ENCODE results near the gene RMND5A. TPM values are rescaled to one million over a fixed set of nuclear protein-coding genes. Genes with fewer than 3 reads are reported as not detected.

The RMND5A gene
- total and polyA plus RNA-seq, 2 donors from 2014 or later, result 13.9 to 33.6 TPM

DNA sequence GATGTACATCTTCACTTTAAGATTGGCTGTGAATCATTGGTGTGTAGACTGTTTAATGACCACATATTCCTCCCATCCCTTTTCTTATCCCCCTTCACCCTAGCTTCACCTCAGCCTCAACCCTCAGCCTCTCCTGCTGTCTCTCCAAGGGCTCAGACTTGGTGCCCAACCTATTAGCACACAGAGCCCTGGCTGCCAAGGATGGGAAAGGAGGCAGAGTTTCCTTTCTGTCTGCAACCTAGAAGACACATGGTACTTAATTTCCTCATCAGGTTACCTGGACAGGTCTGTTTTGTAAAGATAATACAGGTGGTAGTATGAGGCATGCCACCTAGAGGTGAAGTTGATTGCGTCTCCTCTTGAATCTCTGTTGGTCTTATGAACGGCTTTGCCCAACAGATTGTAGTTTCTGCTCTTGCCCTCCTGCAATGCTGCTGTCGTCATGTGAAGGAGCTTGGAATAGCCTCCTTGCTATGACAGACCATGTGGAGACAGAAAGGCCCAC is 44.5 kb upstream of the RMND5A start:
- Histone ChIP-seq H3K27ac (ENCODE audit: low read depth in 2 of 2, low read length in 2 of 2) (no peak overlapping the region), H3K4me1 (ENCODE audit: control insufficient read depth in 2 of 3, insufficient read depth in 2 of 3, low read depth in 1 of 3, low read length in 3 of 3) (peaks cover 0 to 4% (median 2%) of the 10 kb centered on the region in 3 donors), H3K27me3 (ENCODE audit: control insufficient read depth, insufficient read depth, low read length) (no peaks in the 10 kb centered on the region), H3K9me3 (ENCODE audit: control insufficient read depth in 2 of 3, insufficient read depth in 1 of 3, low read length in 3 of 3) (no peaks in the 10 kb centered on the region), H3K36me3 (ENCODE audit: control insufficient read depth in 2 of 3, insufficient read depth in 3 of 3, low read length in 3 of 3) (no peaks in the 10 kb centered on the region), H3K4me3 (ENCODE audit: low read length in 3 of 3) (no peak overlapping the region), H3K9ac (ENCODE audit: low read length in 3 of 3) (no peak overlapping the region)
- intact Hi-C loops (cut with DNase I), result no loop called here
- no peak for FAIRE-seq
- TF ChIP-seq, protein P1, sequence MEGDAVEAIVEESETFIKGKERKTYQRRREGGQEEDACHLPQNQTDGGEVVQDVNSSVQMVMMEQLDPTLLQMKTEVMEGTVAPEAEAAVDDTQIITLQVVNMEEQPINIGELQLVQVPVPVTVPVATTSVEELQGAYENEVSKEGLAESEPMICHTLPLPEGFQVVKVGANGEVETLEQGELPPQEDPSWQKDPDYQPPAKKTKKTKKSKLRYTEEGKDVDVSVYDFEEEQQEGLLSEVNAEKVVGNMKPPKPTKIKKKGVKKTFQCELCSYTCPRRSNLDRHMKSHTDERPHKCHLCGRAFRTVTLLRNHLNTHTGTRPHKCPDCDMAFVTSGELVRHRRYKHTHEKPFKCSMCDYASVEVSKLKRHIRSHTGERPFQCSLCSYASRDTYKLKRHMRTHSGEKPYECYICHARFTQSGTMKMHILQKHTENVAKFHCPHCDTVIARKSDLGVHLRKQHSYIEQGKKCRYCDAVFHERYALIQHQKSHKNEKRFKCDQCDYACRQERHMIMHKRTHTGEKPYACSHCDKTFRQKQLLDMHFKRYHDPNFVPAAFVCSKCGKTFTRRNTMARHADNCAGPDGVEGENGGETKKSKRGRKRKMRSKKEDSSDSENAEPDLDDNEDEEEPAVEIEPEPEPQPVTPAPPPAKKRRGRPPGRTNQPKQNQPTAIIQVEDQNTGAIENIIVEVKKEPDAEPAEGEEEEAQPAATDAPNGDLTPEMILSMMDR (IDR thresholded peaks at IDR 0.05; ENCODE audit: borderline replicate concordance, extremely low read depth, insufficient read depth), result peak; percentile 9
- DNase-seq, result no peak

DNA sequence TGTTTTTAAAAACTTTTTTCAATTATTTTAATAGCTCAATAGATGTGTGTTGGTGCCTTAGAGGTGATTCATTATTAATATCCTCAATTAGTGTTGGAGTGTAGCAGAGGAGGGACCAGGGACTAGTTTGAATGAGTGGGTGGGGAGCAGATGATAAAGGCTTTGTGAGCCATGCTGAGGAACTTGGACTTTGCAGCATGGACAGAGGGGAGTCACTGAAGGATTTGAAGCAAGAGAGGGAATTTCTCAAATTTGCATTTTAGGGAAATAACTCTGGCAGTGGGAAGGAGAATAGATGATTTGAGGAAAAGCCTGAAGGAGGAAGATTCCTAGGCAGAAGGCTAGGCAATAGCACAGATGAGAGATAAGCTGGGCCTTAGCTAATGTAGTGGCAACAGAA is 42.3 kb upstream of the RMND5A start:
- no peaks in the 10 kb centered on the region for H3K27me3 ChIP-seq (ENCODE audit: control insufficient read depth, insufficient read depth, low read length)
- H3K9ac ChIP-seq (ENCODE audit: low read length in 3 of 3), result no peak overlapping the region
- intact Hi-C loops (cut with DNase I), result no loop called here
- TF ChIP-seq, protein P1 (IDR thresholded peaks at IDR 0.05; ENCODE audit: borderline replicate concordance, extremely low read depth, insufficient read depth), result no peak
- H3K4me3 ChIP-seq (ENCODE audit: low read length in 3 of 3), result no peak overlapping the region
- H3K4me1 ChIP-seq (ENCODE audit: control insufficient read depth in 2 of 3, insufficient read depth in 2 of 3, low read depth in 1 of 3, low read length in 3 of 3), result peaks cover 0 to 1% (median 0%) of the 10 kb centered on the region in 3 donors
- no peaks in the 10 kb centered on the region for H3K36me3 ChIP-seq (ENCODE audit: control insufficient read depth in 2 of 3, insufficient read depth in 3 of 3, low read length in 3 of 3)
- no peak overlapping the region for H3K27ac ChIP-seq (ENCODE audit: low read depth in 2 of 2, low read length in 2 of 2)
- no peak for DNase-seq
- H3K9me3 ChIP-seq (ENCODE audit: control insufficient read depth in 2 of 3, insufficient read depth in 1 of 3, low read length in 3 of 3), result no peaks in the 10 kb centered on the region
- no peak for FAIRE-seq

DNA sequence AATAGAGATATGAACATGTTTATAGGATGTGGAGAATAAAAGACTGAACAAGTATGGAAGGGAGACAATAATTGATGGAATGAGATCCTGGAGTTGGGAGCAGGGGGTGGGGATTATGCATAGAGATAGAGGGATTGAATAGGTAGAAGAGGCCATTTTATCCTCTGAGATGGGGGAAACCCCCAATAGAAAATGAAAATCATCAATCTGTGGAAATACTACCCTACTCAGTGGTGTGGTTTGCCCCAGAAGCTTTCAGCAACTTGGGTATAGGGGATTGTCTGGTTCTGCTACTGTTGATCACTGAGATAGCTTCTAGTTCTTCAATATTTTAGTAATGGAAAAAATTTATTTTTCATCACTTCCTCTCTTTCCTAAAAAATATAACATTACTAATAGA is 41.1 kb upstream of the RMND5A start:
- no peak overlapping the region for H3K9ac ChIP-seq (ENCODE audit: low read length in 3 of 3)
- TF ChIP-seq, protein P1 (IDR thresholded peaks at IDR 0.05; ENCODE audit: borderline replicate concordance, extremely low read depth, insufficient read depth), result no peak
- FAIRE-seq, result no peak
- no peak overlapping the region for H3K4me3 ChIP-seq (ENCODE audit: low read length in 3 of 3)
- H3K36me3 ChIP-seq (ENCODE audit: control insufficient read depth in 2 of 3, insufficient read depth in 3 of 3, low read length in 3 of 3), result no peaks in the 10 kb centered on the region
- no peaks in the 10 kb centered on the region for H3K4me1 ChIP-seq (ENCODE audit: control insufficient read depth in 2 of 3, insufficient read depth in 2 of 3, low read depth in 1 of 3, low read length in 3 of 3)
- H3K27ac ChIP-seq (ENCODE audit: low read depth in 2 of 2, low read length in 2 of 2), result no peak overlapping the region
- intact Hi-C loops (cut with DNase I), result no loop called here
- H3K9me3 ChIP-seq (ENCODE audit: control insufficient read depth in 2 of 3, insufficient read depth in 1 of 3, low read length in 3 of 3), result no peaks in the 10 kb centered on the region
- no peaks in the 10 kb centered on the region for H3K27me3 ChIP-seq (ENCODE audit: control insufficient read depth, insufficient read depth, low read length)
- DNase-seq, result no peak

DNA sequence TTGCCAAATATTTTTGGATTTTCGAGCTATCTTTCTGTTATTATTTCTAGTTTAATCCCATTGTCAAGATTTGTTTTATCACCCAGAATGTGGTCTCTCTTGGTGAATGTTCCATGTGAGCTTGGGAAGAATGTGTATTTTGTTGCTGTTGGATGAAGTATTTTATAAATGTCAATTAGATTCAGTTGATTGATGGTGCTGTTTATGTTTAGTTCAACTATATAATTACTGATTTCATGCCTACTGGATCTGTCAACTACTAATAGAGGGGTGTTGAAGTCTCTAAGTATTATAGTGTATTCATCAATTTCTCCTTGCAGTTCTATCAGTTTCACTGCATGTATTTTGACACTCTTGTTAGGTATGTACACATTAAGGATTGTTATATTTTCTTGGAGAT is 34.7 kb upstream of the RMND5A start:
- H3K27ac ChIP-seq (ENCODE audit: low read depth in 2 of 2, low read length in 2 of 2), result no peak overlapping the region
- no peak for DNase-seq
- no peaks in the 10 kb centered on the region for H3K27me3 ChIP-seq (ENCODE audit: control insufficient read depth, insufficient read depth, low read length)
- intact Hi-C loops (cut with DNase I), result no loop called here
- H3K9me3 ChIP-seq (ENCODE audit: control insufficient read depth in 2 of 3, insufficient read depth in 1 of 3, low read length in 3 of 3), result no peaks in the 10 kb centered on the region
- H3K4me1 ChIP-seq (ENCODE audit: control insufficient read depth in 2 of 3, insufficient read depth in 2 of 3, low read depth in 1 of 3, low read length in 3 of 3), result no peaks in the 10 kb centered on the region
- H3K4me3 ChIP-seq (ENCODE audit: low read length in 3 of 3), result no peak overlapping the region
- TF ChIP-seq, protein P1 (IDR thresholded peaks at IDR 0.05; ENCODE audit: borderline replicate concordance, extremely low read depth, insufficient read depth), result no peak
- H3K36me3 ChIP-seq (ENCODE audit: control insufficient read depth in 2 of 3, insufficient read depth in 3 of 3, low read length in 3 of 3), result no peaks in the 10 kb centered on the region
- no peak for FAIRE-seq
- no peak overlapping the region for H3K9ac ChIP-seq (ENCODE audit: low read length in 3 of 3)
